Measurements from ENCODE around the gene KIR2DL4.
"Not testable (repeated sequence)": the region's sequence is repeated elsewhere in the genome, so short reads cannot be mapped to it uniquely, and the experiment has no call there.

GRCh38 chr19:54771018-54771960, 32.1 kb upstream of the KIR2DL4 start:
- TF ChIP-seq, protein P1, sequence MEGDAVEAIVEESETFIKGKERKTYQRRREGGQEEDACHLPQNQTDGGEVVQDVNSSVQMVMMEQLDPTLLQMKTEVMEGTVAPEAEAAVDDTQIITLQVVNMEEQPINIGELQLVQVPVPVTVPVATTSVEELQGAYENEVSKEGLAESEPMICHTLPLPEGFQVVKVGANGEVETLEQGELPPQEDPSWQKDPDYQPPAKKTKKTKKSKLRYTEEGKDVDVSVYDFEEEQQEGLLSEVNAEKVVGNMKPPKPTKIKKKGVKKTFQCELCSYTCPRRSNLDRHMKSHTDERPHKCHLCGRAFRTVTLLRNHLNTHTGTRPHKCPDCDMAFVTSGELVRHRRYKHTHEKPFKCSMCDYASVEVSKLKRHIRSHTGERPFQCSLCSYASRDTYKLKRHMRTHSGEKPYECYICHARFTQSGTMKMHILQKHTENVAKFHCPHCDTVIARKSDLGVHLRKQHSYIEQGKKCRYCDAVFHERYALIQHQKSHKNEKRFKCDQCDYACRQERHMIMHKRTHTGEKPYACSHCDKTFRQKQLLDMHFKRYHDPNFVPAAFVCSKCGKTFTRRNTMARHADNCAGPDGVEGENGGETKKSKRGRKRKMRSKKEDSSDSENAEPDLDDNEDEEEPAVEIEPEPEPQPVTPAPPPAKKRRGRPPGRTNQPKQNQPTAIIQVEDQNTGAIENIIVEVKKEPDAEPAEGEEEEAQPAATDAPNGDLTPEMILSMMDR (IDR thresholded peaks at IDR 0.05): not testable (repeated sequence)
- TF ChIP-seq EZH2, EZH2phosphoT487 (IDR thresholded peaks at IDR 0.05): not testable (repeated sequence)
